ENCODE measurements around the gene SERPINB1. TPM values are rescaled to one million over a fixed set of nuclear protein-coding genes. Genes with fewer than 3 reads are reported as not detected.

Gene SERPINB1
- total RNA-seq, 1 experiment from 2014 or later: 73.2 TPM

DNA sequence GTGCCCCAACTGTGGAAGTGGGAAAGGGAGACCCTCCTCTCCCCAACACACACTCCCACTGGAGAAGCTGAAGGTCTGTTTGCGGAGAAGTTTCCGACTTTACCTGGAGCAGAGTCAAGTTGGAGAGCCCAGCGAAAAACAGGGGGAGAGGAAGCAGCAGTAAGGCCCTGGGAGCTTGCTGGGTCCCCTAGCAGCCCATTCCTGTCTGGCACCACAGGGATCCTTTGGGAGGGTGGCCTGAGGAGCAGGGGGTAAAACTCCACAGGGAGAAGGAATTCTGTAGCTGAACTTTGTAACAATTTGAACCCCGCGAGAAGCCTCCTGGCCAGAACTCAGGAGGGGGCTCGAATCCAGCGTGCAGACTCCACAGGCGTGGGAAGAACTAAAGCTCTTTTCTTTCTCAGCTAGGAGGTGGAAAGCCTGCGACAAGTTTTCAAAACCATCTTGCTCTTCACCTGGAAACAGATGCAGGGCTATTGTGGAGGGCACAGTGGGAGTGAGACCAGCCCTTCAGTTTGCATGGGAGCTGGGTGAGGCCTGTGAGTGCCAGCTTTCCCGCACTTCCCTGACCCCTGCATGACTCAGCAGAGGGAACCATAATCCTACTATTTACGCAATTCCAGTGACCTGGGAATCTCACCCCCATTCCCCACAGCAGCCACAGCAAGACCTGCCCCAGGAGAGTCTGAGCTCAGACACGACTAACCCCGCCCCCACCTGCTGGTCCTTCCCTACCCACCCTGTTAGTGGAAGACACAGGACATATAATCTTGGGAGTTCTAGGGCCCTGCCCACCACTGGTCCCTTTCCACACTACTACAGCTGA is 35.6 kb upstream of the SERPINB1 start:
- Histone ChIP-seq H2AFZ (ENCODE audit: low read depth, low read length, poor library complexity, severe bottlenecking) (no peak overlapping the region), H3K79me2 (ENCODE audit: insufficient read depth, low read length) (no peaks in the 10 kb centered on the region), H3K36me3 (ENCODE audit: control insufficient read depth in 1 of 2, insufficient read depth in 2 of 2, low read length in 2 of 2) (no peaks in the 10 kb centered on the region), H3K9me2 (ENCODE audit: insufficient read depth) (no peaks in the 10 kb centered on the region), H3K27ac (ENCODE audit: low read depth, low read length) (peak overlapping the region; percentile 76), H3K27me3 (ENCODE audit: insufficient read depth, low read length) (no peaks in the 10 kb centered on the region), H3K9me3 (ENCODE audit: control insufficient read depth in 1 of 2, insufficient read depth in 1 of 2, low read depth in 1 of 2, low read length in 2 of 2) (no peaks in the 10 kb centered on the region), H4K20me1 (ENCODE audit: insufficient read depth) (no peaks in the 10 kb centered on the region), H3K4me3 (replicated peaks in 1 of 2; ENCODE audit: low read depth in 1 of 2, low read length in 2 of 2) (peak overlapping the region; percentile 16 to 47), H3K9ac (ENCODE audit: low read length) (peak overlapping the region; percentile 63), H3K4me1 (ENCODE audit: control insufficient read depth in 1 of 2, insufficient read depth in 2 of 2, low read length in 2 of 2) (peaks cover 29 to 39% of the 10 kb centered on the region in 2 experiments), H3K4me2 (ENCODE audit: low read length) (peak overlapping the region; percentile 80)
- DNase-seq (ENCODE audit: low read depth, low spot score): no peak
- CTCF ChIA-PET: interaction anchor here (1.6 to 2.6 kb wide), 2 partner anchors 10 to 86 kb away, joined by 4 to 11 read pairs; no protein-coding TSS in a partner anchor
- no TSS peak for BruUV-seq (replicated peaks)
- intact Hi-C loops (cut with micrococcal nuclease): no loop called here
- POLR2A ChIA-PET: interaction anchor here (1.0 to 2.7 kb wide), 5 partner anchors 9 to 36 kb away, joined by 3 to 20 read pairs (median 4); partner anchors contain the start of gene SERPINB1
- RAD21 ChIA-PET (ENCODE audit: low non-redundant PET in 1 of 2, low total read pairs in 2 of 2, uncharacterized antibody in 2 of 2, unreplicated experiment in 2 of 2): interaction anchor here in 1 of 2 experiments (0.8 kb wide), 1 partner anchor 86 kb away, joined by 5 read pairs; no protein-coding TSS in a partner anchor
- peak; percentile 55 for ATAC-seq
- peak; percentile 44; the same call in 1 of the 2 replicates for TF ChIP-seq SP1 (IDR thresholded peaks at IDR 0.05; ENCODE audit: low read depth)
- TF ChIP-seq, protein P1, sequence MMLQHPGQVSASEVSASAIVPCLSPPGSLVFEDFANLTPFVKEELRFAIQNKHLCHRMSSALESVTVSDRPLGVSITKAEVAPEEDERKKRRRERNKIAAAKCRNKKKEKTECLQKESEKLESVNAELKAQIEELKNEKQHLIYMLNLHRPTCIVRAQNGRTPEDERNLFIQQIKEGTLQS (IDR thresholded peaks at IDR 0.05): no peak
- no peak for TF ChIP-seq MAX (IDR thresholded peaks at IDR 0.05)
- TF ChIP-seq TCF7L2 (IDR thresholded peaks at IDR 0.05; ENCODE audit: borderline replicate concordance, extremely low read depth, insufficient read depth, insufficient read length): no peak
- TF ChIP-seq JUND (IDR thresholded peaks at IDR 0.05): no peak
- no peak for TF ChIP-seq ZNF274 (IDR thresholded peaks at IDR 0.05; ENCODE audit: low read depth, low read length)
- TF ChIP-seq, protein P2, sequence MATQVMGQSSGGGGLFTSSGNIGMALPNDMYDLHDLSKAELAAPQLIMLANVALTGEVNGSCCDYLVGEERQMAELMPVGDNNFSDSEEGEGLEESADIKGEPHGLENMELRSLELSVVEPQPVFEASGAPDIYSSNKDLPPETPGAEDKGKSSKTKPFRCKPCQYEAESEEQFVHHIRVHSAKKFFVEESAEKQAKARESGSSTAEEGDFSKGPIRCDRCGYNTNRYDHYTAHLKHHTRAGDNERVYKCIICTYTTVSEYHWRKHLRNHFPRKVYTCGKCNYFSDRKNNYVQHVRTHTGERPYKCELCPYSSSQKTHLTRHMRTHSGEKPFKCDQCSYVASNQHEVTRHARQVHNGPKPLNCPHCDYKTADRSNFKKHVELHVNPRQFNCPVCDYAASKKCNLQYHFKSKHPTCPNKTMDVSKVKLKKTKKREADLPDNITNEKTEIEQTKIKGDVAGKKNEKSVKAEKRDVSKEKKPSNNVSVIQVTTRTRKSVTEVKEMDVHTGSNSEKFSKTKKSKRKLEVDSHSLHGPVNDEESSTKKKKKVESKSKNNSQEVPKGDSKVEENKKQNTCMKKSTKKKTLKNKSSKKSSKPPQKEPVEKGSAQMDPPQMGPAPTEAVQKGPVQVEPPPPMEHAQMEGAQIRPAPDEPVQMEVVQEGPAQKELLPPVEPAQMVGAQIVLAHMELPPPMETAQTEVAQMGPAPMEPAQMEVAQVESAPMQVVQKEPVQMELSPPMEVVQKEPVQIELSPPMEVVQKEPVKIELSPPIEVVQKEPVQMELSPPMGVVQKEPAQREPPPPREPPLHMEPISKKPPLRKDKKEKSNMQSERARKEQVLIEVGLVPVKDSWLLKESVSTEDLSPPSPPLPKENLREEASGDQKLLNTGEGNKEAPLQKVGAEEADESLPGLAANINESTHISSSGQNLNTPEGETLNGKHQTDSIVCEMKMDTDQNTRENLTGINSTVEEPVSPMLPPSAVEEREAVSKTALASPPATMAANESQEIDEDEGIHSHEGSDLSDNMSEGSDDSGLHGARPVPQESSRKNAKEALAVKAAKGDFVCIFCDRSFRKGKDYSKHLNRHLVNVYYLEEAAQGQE (IDR thresholded peaks at IDR 0.05; ENCODE audit: low read depth): no peak
- TF ChIP-seq POLR2A (IDR thresholded peaks at IDR 0.05; ENCODE audit: borderline replicate concordance, extremely low read depth, insufficient read depth, insufficient read length): no peak
- TF ChIP-seq YY1 (IDR thresholded peaks at IDR 0.05; ENCODE audit: extremely low read depth, insufficient replicate concordance, low read depth, low read length): peak; percentile 12
- TF ChIP-seq SRF (IDR thresholded peaks at IDR 0.05; ENCODE audit: low read depth): no peak
- TF ChIP-seq POLR2AphosphoS5 (IDR thresholded peaks at IDR 0.05; ENCODE audit: low read depth, low read length): peak; percentile 30; the same call in 1 of the 2 replicates
- no peak for TF ChIP-seq RAD21 (IDR thresholded peaks at IDR 0.05; ENCODE audit: low read depth)
- TF ChIP-seq ELF1 (IDR thresholded peaks at IDR 0.05; ENCODE audit: borderline replicate concordance, low read depth): no peak
- no peak for TF ChIP-seq EGR1 (IDR thresholded peaks at IDR 0.05; ENCODE audit: low read depth)
- TF ChIP-seq SIN3A (IDR thresholded peaks at IDR 0.05; ENCODE audit: low read depth): no peak
- TF ChIP-seq, protein P3, sequence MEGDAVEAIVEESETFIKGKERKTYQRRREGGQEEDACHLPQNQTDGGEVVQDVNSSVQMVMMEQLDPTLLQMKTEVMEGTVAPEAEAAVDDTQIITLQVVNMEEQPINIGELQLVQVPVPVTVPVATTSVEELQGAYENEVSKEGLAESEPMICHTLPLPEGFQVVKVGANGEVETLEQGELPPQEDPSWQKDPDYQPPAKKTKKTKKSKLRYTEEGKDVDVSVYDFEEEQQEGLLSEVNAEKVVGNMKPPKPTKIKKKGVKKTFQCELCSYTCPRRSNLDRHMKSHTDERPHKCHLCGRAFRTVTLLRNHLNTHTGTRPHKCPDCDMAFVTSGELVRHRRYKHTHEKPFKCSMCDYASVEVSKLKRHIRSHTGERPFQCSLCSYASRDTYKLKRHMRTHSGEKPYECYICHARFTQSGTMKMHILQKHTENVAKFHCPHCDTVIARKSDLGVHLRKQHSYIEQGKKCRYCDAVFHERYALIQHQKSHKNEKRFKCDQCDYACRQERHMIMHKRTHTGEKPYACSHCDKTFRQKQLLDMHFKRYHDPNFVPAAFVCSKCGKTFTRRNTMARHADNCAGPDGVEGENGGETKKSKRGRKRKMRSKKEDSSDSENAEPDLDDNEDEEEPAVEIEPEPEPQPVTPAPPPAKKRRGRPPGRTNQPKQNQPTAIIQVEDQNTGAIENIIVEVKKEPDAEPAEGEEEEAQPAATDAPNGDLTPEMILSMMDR (IDR thresholded peaks at IDR 0.05 in 2 of 3, conservative IDR thresholded peaks at IDR 0.05 in 1 of 3; ENCODE audit: borderline replicate concordance in 1 of 3, insufficient read depth in 1 of 3, low read depth in 2 of 3, low read length in 2 of 3): no peak
- TF ChIP-seq ZFX (IDR thresholded peaks at IDR 0.05): peak; percentile 13; the same call in 1 of the 2 replicates
- peak; percentile 90 for TF ChIP-seq CEBPB (IDR thresholded peaks at IDR 0.05; ENCODE audit: low read depth)
